ENCODE data around the gene ITGB7.

ITGB7 gene

GRCh38 chr12:53230108-53230845 lies 23.2 kb upstream of the ITGB7 start:
- DNase-seq (ENCODE audit: low read depth), result no peak

- no peak for DNase-seq (ENCODE audit: low read depth)
Measured at GRCh38 chr12:53229454-53229853, 22.4 kb upstream of the ITGB7 start.

GRCh38 chr12:53227836-53228235 lies 20.8 kb upstream of the ITGB7 start:
- no peak for DNase-seq (ENCODE audit: low read depth)

- no peak for DNase-seq (ENCODE audit: low read depth)
Measured at GRCh38 chr12:53227341-53227740, 20.3 kb upstream of the ITGB7 start.

GRCh38 chr12:53226815-53227214 lies 19.8 kb upstream of the ITGB7 start:
- no peak for DNase-seq (ENCODE audit: low read depth)

- no peak for DNase-seq (ENCODE audit: low read depth)
Measured at GRCh38 chr12:53225635-53226424, 18.8 kb upstream of the ITGB7 start.

- DNase-seq (ENCODE audit: low read depth), result no peak
Measured at GRCh38 chr12:53224897-53225634, 18.0 kb upstream of the ITGB7 start.

- no peak for DNase-seq (ENCODE audit: low read depth)
Measured at GRCh38 chr12:53224061-53224896, 17.2 kb upstream of the ITGB7 start.

- no peak for DNase-seq (ENCODE audit: low read depth)
Measured at GRCh38 chr12:53223389-53224060, 16.5 kb upstream of the ITGB7 start.

- DNase-seq (ENCODE audit: low read depth), result no peak
Measured at GRCh38 chr12:53222806-53223261, 15.8 kb upstream of the ITGB7 start.

- no peak for DNase-seq (ENCODE audit: low read depth)
Measured at GRCh38 chr12:53222170-53222721, 15.2 kb upstream of the ITGB7 start.

GRCh38 chr12:53221203-53222080 lies 14.4 kb upstream of the ITGB7 start:
- DNase-seq (ENCODE audit: low read depth), result no peak

- DNase-seq (ENCODE audit: low read depth), result peak; percentile 70
Measured at GRCh38 chr12:53220694-53221202, 13.7 kb upstream of the ITGB7 start.

GRCh38 chr12:53219956-53220693 lies 13.1 kb upstream of the ITGB7 start:
- peak; percentile 56 for DNase-seq (ENCODE audit: low read depth)

GRCh38 chr12:53219292-53219955 lies 12.4 kb upstream of the ITGB7 start:
- DNase-seq (ENCODE audit: low read depth), result peak; percentile 50

GRCh38 chr12:53218551-53219291 lies 11.7 kb upstream of the ITGB7 start:
- no peak for DNase-seq (ENCODE audit: low read depth)

- DNase-seq (ENCODE audit: low read depth), result no peak
Measured at GRCh38 chr12:53217931-53218307, 10.9 kb upstream of the ITGB7 start.
